Lung (tissue), 12 donors: Measurements from ENCODE around the gene GMPR. TPM values are rescaled to one million over a fixed set of nuclear protein-coding genes. Genes with fewer than 3 reads are reported as not detected.
"Not testable (repeated sequence)": the region's sequence is repeated elsewhere in the genome, so short reads cannot be mapped to it uniquely, and the experiment has no call there.

ENCODE experiments used
- ATAC-seq: fragments of 200-7000 bp; cut with Tn5 transposase; one replicate; pipeline ENCODE4 v1.9.1; 2020; ENCODE audit warnings: moderate number of reproducible peaks; ENCODE audit not compliant: insufficient read depth, low FRiP score
- DNase-seq, 3 donors: peaks; one replicate each; pipeline ENCODE4 v3.0.0-alpha.2; 2013 to 2017
- H3K27ac ChIP-seq, 2 donors: one replicate each; pipeline ENCODE4 v1.5.1; 2013; ENCODE audit warnings: mild to moderate bottlenecking in 2 of 2, moderate library complexity in 2 of 2, control low read depth in 1 of 2, inconsistent platforms in 1 of 2, low read depth in 1 of 2, low read length in 1 of 2
- H3K27me3 ChIP-seq, 3 donors: one replicate each; pipeline ENCODE4 v1.5.1; 2013; ENCODE audit warnings: low read length in 2 of 3; ENCODE audit not compliant: control insufficient read depth in 3 of 3, insufficient read depth in 3 of 3
- H3K36me3 ChIP-seq, 4 donors: one replicate each; pipeline ENCODE4 v1.5.1; 2013; ENCODE audit warnings: low read length in 4 of 4, mild to moderate bottlenecking in 1 of 4, moderate library complexity in 1 of 4; ENCODE audit not compliant: control insufficient read depth in 4 of 4, insufficient read depth in 4 of 4
- H3K4me1 ChIP-seq, 5 donors: one replicate each; pipeline ENCODE4 v1.5.1; 2013; ENCODE audit warnings: low read length in 5 of 5, mild to moderate bottlenecking in 2 of 5, moderate library complexity in 1 of 5; ENCODE audit not compliant: control insufficient read depth in 5 of 5, insufficient read depth in 5 of 5
- H3K4me3 ChIP-seq: one replicate; pipeline ENCODE4 v1.5.1; 2013; ENCODE audit warnings: mild to moderate bottlenecking, control low read depth, moderate library complexity
- H3K9ac ChIP-seq, 2 donors: one replicate each; pipeline ENCODE4 v1.5.1; 2013; ENCODE audit warnings: low read length in 2 of 2, control low read depth in 1 of 2; ENCODE audit not compliant: insufficient read depth in 1 of 2
- H3K9me3 ChIP-seq, 4 donors: one replicate each; pipeline ENCODE4 v1.5.1; 2013; ENCODE audit warnings: low read length in 3 of 4, mild to moderate bottlenecking in 1 of 4, moderate library complexity in 1 of 4; ENCODE audit not compliant: control insufficient read depth in 4 of 4, insufficient read depth in 3 of 4
- WGBS, 2 donors: extraction: QIAGEN DNeasy Blood & Tissue Kit; methylation state at CpG; one replicate each; pipeline ENCODE4 v1.1.7; 2013; 5-methylcytosine and 5-hydroxymethylcytosine counted together
- polyA plus RNA-seq, 2 donors: library from polyadenylated mRNA; stranded (reverse); fragments of 200-250 nt; gene quantifications; one replicate each; pipeline ENCODE4 v1.2.1, GENCODE V29; 2013
- total RNA-seq, 2 donors: library from RNA; depleted of rRNA in 1 of 2; stranded (reverse); fragments of >200 nt in 1 of 2; gene quantifications; one replicate each; pipeline ENCODE4 v1.2.1, GENCODE V29; 2014 to 2021
- TF ChIP-seq, protein P1 (sequence below): IDR thresholded peaks from 2 replicates; pipeline ENCODE4 v1.5.1; 2012; ENCODE audit warnings: mild to moderate bottlenecking; ENCODE audit errors: control extremely low read depth, extremely low read depth
- donor health status: control.
- donor health status: control.
- donor health status: Bipolar disorder and iron deficiency.
- donor health status: healthy.
- donor health status: DM: yes; HTN: yes; CAD: no.

Gene GMPR
- total and polyA plus RNA-seq, 4 donors: 8.6 to 16.6 (median 12.9) TPM

GRCh38 chr6:16226117-16227047, 12.0 kb upstream of the GMPR start:
- 91 to 93% methylated on average over 22 to 23 of the region's 23 CpGs for WGBS, 2 donors
- H3K27ac ChIP-seq, H3K4me3 ChIP-seq, H3K9me3 ChIP-seq, H3K9ac ChIP-seq, H3K27me3 ChIP-seq, ATAC-seq, H3K36me3 ChIP-seq, DNase-seq: not testable (repeated sequence)
- peaks cover 0 to 22% (median 0%) of the 10 kb centered on the region in 5 donors for H3K4me1 ChIP-seq

- no peaks in the 10 kb centered on the region for H3K9me3 ChIP-seq
- TF ChIP-seq, protein P1, sequence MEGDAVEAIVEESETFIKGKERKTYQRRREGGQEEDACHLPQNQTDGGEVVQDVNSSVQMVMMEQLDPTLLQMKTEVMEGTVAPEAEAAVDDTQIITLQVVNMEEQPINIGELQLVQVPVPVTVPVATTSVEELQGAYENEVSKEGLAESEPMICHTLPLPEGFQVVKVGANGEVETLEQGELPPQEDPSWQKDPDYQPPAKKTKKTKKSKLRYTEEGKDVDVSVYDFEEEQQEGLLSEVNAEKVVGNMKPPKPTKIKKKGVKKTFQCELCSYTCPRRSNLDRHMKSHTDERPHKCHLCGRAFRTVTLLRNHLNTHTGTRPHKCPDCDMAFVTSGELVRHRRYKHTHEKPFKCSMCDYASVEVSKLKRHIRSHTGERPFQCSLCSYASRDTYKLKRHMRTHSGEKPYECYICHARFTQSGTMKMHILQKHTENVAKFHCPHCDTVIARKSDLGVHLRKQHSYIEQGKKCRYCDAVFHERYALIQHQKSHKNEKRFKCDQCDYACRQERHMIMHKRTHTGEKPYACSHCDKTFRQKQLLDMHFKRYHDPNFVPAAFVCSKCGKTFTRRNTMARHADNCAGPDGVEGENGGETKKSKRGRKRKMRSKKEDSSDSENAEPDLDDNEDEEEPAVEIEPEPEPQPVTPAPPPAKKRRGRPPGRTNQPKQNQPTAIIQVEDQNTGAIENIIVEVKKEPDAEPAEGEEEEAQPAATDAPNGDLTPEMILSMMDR: no peak
- H3K9ac ChIP-seq: no peak overlapping the region
- H3K4me1 ChIP-seq: peaks cover 0 to 22% (median 0%) of the 10 kb centered on the region in 5 donors
- 86 to 92% methylated on average over 25 to 32 of the region's 32 CpGs for WGBS, 2 donors
- no peak overlapping the region for H3K4me3 ChIP-seq
- H3K27me3 ChIP-seq: peaks cover 0 to 3% (median 0%) of the 10 kb centered on the region in 3 donors
- no peak overlapping the region for H3K27ac ChIP-seq
- H3K36me3 ChIP-seq: no peaks in the 10 kb centered on the region
- no peak for ATAC-seq
- no peak for DNase-seq
Observed at GRCh38 chr6:16227048-16227562, 11.3 kb upstream of the GMPR start.

DNA sequence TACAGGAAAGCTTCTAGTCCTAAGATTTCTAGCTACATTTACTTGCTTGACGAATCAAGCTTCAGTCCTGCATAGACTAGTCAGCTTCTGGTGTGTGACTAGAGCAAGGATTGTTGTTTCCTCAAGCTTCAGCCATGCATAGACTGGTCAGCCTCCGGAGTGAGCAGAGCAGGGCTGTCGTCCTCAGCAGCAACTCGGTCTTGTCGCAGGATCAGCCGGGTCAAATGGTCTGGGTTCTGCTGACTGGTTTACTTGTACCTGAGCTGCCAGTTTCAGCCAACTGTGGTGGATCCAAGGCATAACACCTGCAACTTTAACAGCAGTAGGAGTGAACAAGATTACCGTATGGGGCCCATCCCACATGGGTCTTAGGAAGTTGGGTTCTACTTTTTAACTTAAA, 10.8 kb upstream of the GMPR start:
- H3K9me3 ChIP-seq: no peaks in the 10 kb centered on the region
- ATAC-seq (no peak), DNase-seq (no peak)
- TF ChIP-seq, protein P1: no peak
- H3K9ac ChIP-seq: no peak overlapping the region
- H3K4me1 ChIP-seq: peaks cover 0 to 22% (median 0%) of the 10 kb centered on the region in 5 donors
- no peaks in the 10 kb centered on the region for H3K36me3 ChIP-seq
- no peak overlapping the region for H3K4me3 ChIP-seq
- H3K27me3 ChIP-seq: peaks cover 0 to 3% (median 0%) of the 10 kb centered on the region in 3 donors
- 81 to 93% methylated on average over 7 of the region's 7 CpGs for WGBS, 2 donors
- no peak overlapping the region for H3K27ac ChIP-seq

DNA sequence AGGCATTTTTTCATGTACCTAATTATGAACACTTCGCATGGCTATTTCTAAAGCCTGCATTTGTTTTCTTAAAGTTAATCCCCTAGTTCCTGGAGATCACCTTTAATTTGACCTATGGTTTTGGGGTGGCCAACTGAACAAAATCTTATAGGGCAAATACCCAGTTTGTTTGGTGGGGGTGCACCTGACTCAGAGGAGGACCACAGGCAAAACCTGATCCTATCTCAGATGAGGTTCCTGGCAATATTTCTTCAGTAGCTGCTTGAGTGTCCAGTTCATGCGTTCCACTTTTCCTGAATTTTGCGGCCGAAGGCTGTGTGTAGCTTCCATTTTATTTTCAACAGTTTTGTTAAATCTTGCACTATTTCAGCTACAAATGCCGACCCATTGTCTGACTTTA, 10.3 kb upstream of the GMPR start:
- TF ChIP-seq, protein P1: no peak
- H3K4me1 ChIP-seq: peaks cover 0 to 22% (median 0%) of the 10 kb centered on the region in 5 donors
- H3K9me3 ChIP-seq: no peaks in the 10 kb centered on the region
- H3K9ac ChIP-seq: no peak overlapping the region
- no peak overlapping the region for H3K27ac ChIP-seq
- 86 to 94% methylated on average over 5 of the region's 5 CpGs for WGBS, 2 donors
- peaks cover 0 to 3% (median 0%) of the 10 kb centered on the region in 3 donors for H3K27me3 ChIP-seq
- DNase-seq (no peak), ATAC-seq (no peak)
- H3K36me3 ChIP-seq: no peaks in the 10 kb centered on the region
- no peak overlapping the region for H3K4me3 ChIP-seq
